ENCODE data around the gene CD320.
"Not testable (repeated sequence)": the region's sequence is repeated elsewhere in the genome, so short reads cannot be mapped to it uniquely, and the experiment has no call there.

The CD320 gene

DNA sequence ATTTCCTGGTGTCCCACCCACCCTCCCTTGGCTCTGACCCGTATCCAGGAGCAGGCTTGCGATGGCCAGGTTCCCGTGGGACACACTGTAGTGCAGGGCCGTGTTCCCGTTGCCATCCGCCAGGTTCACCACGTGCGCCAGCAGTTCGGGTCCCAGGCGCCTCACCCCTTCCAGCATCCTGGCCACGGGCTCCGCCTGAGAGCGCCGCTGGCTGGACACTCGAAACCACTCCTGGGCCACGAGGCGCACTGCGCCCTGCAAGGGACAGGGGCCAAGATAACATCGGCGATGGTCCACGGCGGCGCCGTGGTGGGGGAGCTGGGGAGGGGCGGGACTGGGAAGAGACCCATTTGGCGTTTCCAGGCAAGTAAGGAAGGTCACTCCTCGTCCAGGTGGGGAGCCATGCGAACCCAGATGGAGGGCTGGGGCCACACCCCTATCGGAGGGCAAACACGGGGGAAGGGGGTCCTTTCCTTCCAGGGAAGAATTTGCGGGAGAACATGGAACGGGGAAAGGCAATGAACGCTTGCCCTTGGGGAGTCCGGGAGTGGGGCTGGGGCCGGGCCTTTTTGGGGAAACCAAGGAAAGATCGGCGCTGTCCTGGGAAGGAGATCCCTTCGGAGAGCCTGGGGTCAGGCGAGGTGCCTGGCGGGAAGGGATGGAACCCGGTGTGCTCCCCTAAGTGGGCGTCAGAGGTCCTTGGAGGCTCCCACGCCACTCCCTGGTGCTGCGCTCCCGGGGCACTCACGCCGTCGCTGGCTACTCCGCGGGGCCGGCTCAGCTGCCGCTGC, 25.0 kb upstream of the CD320 start:
- FAIRE-seq: no peak

DNA sequence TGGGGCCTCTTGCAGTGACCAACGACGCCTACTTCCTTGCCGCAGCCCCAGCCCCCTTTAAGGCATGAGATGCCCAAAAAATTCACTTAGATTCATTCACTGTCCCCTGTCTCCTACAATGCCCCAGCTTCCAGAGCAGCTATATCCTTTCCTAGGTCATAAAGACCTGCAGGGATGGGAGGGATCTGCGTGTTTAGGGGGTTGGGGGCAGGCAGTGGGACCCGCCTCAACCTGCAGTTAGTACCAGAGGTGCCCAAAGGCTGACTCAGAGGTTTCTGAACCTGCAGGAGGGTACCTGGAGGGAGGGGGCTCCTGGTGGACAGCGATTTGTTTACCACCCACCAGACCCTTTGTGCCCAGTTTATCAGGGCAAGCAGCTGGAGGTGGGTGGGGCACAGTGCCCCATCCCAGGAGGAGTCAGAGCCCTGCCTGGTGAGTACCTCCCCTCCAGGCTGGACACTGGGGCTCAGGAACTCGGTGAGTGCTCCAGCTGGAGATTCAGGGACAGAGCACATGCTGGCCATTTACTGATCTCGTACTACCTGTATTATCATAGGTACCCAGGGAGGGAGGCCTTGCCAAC, 23.2 kb upstream of the CD320 start:
- no peak for FAIRE-seq

- no peak for FAIRE-seq
Measured at GRCh38 chr19:8329996-8330395, 21.8 kb upstream of the CD320 start.

DNA sequence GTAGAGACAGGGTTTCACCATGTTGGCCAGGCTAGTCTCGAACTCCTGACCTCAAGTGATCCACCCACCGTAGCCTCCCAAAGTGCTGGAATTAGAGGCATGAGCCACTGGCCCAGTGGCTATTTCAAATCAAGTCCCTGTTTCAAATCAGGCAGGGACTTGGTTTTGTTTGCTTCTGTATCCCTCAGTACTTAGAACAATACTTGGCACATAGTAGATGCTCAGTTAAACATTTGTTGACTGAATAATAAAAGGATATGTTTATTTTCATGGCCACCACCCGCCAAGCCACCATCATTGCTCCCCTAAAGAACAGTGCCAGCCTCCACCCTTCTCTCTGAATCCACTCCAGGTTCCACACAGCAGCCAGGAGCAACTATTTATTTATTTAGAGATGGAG, 17.3 kb upstream of the CD320 start:
- FAIRE-seq: no peak

- FAIRE-seq: no peak
Measured at GRCh38 chr19:8324186-8325050, 16.3 kb upstream of the CD320 start.

DNA sequence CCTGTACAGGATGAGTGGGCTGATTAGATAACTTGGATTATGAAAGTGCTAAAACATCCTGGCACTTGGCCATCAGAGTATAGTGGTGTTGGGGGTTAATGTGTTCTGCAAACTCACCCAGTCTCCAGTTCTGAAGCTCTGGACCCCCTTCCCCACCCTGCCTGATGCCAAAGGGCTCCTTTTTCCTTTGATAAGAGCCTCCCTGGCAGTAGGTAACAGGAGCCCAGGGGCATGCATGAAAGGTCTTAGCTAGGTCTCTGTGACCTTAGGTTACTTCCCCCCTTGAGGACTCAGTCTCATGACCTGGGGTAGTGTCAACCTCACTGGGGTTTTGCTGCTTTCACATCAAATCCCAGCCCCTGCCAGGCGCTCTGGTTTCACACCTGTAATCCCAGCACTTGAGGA, 15.6 kb upstream of the CD320 start:
- FAIRE-seq: no peak

DNA sequence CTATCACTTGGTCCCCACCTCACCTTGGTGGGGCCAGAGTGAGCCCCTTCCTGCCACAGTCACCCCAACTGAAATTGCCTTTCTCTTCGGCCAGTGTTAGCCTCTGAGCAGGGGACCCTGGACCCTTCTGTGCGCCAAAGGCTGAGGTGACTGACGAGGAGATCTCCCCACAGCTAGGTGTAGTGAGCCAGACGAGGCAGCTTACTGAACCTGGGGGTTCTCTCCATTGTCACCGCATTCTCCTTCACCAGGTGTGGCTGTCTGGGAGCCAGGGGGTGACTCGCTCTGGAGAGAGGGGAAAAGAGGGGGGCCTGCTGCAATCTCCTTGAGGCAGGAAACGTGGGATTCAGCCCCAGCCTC, 14.5 kb upstream of the CD320 start:
- FAIRE-seq: no peak

GRCh38 chr19:8321986-8322637, 14.0 kb upstream of the CD320 start:
- FAIRE-seq: no peak

GRCh38 chr19:8321067-8321985, 13.2 kb upstream of the CD320 start, which contains the start of the genes NDUFA7 and RPS28:
Gene NDUFA7 (minus strand): TSS chr19:8321375. CDS start chr19:8321358, 17 bp downstream.
Gene RPS28 (plus strand): TSS chr19:8321496. CDS start chr19:8321531, 35 bp downstream.
- FAIRE-seq: no peak

DNA sequence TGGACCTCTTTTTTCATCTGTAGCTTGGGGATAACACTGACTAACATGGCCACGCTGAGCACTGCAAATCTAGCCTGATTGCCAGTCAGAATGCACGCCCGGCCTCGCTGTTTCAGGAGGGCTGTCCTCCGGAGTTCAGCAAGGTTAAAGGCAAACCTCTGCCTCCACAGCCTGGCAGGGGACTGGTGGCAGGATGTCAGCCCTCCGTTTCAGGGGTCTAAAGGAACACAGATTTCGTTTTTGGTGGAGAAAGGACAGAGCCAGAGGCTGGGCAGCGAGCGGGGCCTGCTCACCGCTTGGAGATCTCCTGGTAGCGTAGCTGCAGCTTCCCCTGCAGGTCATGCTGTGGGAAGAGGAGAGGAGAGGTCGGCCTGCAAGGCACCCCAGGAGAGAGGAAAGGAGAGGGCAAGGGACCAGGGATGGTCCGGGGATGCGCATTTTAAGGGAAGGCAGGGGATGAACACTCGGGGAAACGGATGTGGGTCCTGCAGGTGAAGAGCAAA, 12.5 kb upstream of the CD320 start:
- FAIRE-seq: no peak

- no peak for FAIRE-seq
Measured at GRCh38 chr19:8319807-8320520, 11.8 kb upstream of the CD320 start.

DNA sequence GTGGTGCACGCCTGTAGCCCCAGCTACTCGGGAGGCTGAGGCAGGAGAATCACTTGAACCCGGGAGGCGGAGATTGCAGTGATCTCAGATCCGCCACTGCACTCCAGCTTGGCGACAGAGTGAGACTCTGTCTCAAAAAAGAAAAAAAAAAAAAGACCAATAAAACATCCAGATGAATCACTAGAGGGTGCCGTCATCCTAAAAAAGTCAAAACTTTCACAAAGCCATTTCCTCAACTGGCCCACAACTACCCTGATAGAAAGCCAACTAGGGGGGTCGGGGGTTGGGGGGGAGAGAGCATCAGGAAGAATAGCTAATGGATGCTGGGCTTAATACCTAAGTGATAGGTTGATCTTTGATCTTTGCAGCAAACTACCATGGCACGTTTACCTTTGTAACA, 10.7 kb upstream of the CD320 start:
- not testable (repeated sequence) for FAIRE-seq

GRCh38 chr19:8316351-8317125, 8.4 kb upstream of the CD320 start:
- FAIRE-seq: no peak

DNA sequence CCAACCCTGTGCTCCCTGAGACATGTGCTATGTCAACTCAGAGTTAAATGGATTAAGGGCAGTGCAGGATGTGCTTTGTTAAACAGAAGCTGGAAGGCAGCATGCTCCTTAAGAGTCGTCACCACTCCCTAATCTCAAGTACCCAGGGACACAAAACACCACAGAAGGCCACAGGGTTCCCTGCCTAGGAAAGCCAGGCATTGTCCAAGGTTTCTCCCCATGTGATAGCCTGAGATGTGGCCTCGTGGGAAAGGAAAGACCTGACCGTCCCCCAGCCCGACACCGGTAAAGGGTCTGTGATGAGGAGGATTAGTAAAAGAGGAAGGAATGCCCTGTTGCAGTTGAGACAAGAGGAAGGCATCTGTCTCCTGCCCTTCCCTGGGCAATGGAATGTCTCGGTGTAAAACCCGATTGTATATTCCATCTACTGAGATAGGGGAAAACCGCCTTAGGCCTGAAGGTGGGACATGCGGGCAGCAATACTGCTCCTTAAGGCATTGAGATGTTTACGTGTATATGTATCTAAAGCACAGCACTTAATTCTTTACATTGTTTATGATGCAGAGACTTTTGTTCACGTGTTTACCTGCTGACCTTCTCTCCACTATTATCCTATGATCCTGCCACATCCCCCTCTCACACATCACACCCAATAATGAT, 7.0 kb upstream of the CD320 start:
- FAIRE-seq: not testable (repeated sequence)

- no peak for FAIRE-seq
Measured at GRCh38 chr19:8311461-8312260, 3.5 kb upstream of the CD320 start.

DNA sequence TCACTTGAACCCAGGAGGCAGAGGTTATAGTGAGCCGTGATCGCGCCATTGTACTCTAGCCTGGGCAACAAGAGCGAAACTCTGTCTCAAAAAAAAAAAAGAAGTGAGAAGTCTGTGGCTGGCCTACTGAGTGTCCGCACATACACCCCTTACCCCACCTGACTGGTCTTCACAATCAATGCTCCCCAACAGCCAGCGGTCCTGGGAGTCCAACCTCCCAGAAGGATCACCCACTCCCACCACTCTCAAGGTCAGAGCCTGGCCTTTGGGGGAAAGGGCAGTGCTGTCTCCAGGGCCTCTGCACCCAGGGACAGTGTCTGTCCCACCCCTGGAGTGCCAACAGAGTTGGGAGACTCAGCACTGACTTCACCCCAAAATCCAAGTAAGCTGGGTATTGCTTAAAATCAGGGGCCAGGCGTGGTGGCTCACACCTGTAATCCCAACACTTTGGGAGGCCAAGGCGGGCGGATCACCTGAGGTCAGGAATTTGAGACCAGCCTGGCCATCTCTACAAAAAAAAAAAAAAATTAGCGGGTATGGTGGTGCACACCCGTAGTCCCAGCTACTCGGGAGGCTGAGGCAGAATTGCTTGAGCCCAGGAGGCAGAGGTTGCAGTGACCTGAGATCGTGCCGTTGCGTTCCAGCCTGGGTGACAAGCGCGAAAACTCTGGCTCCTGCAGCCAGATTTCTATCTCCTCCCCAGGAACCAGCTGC, 2.3 kb upstream of the CD320 start:
- no peak for FAIRE-seq

GRCh38 chr19:8308891-8309291, 733 bp upstream of the CD320 start:
- FAIRE-seq: no peak

DNA sequence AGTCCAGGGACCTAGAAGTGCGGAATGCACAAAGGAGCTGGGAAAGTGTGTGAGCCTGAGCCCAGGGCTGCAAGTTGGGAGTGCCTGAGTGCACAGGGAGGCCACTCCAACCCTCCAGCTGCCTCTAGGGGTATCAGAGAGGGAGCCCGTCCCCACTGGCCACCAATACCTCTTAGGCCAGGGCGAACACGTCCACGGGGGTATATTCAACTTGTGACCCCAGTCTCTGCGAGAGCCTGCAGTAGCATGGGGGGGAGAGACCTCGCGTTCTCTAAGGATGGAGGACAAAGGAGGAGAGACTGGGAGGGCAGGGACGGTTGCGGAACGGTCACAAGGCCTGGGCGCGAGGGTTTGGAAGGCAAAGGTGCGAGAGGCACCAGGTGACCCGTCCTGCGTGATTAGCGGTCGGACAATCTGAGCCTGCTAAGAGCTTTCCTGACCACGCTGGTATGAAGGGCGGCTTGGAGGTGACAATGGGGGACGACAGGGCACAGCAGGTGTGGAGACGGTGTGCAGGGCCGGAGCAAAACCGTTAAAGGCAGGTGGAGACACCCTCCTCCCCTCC, 676 bp downstream of the CD320 start:
- FAIRE-seq: no peak

All from colon (tissue), 2 donors.